GM19240 (cell line): Measurements from ENCODE around the gene ITPR3.

Experiments
- DNase-seq: peaks from one replicate; pipeline ENCODE4 v3.0.0; 2011; ENCODE audit warnings: low spot score; ENCODE audit not compliant: insufficient read length

Gene ITPR3

GRCh38 chr6:33696076-33696475, 75.0 kb downstream of the ITPR3 start:
- DNase-seq: no peak

GRCh38 chr6:33696548-33697518, 75.7 kb downstream of the ITPR3 start:
- no peak for DNase-seq

GRCh38 chr6:33697845-33698244, 76.7 kb downstream of the ITPR3 start:
- no peak for DNase-seq

GRCh38 chr6:33698494-33698893, 77.4 kb downstream of the ITPR3 start:
- no peak for DNase-seq

GRCh38 chr6:33699131-33699530, 78.0 kb downstream of the ITPR3 start:
- DNase-seq: no peak

- no peak for DNase-seq
These were observed 78.6 kb downstream of the ITPR3 start for GRCh38 chr6:33699739-33700138.

GRCh38 chr6:33700391-33701050, 79.4 kb downstream of the ITPR3 start:
- peak; percentile 70 for DNase-seq

GRCh38 chr6:33702345-33702977, 81.3 kb downstream of the ITPR3 start:
- DNase-seq: no peak

GRCh38 chr6:33704215-33705066, 83.3 kb downstream of the ITPR3 start:
- no peak for DNase-seq

GRCh38 chr6:33705268-33705885, 84.3 kb downstream of the ITPR3 start:
- DNase-seq: no peak

GRCh38 chr6:33705955-33706725, 85.0 kb downstream of the ITPR3 start:
- no peak for DNase-seq

GRCh38 chr6:33707771-33708170, 86.6 kb downstream of the ITPR3 start:
- no peak for DNase-seq

- no peak for DNase-seq
These were observed 87.5 kb downstream of the ITPR3 start for GRCh38 chr6:33708516-33709204.

GRCh38 chr6:33709605-33710295, 88.6 kb downstream of the ITPR3 start:
- no peak for DNase-seq

- DNase-seq: no peak
These were observed 89.4 kb downstream of the ITPR3 start for GRCh38 chr6:33710296-33711121.

- DNase-seq: peak; percentile 95
These were observed 90.3 kb downstream of the ITPR3 start, which contains the start of gene UQCC2 for GRCh38 chr6:33711140-33712129. TSS of gene UQCC2 (minus strand) at chr6:33711700. CDS start at chr6:33711686, 14 bp downstream.
